Nephron (organoid): ENCODE data around the gene EMP1.

Experiments
- H3K27ac Mint-ChIP-seq, 3 experiments: 2 replicates each; pipeline ENCODE4 v1.8.0; 2020; ENCODE audit warnings: mixed read lengths in 3 of 3, mild to moderate bottlenecking in 2 of 3, moderate library complexity in 1 of 3
- H3K27me3 Mint-ChIP-seq: 2 replicates; pipeline ENCODE4 v1.8.0; 2021; ENCODE audit warnings: low read depth, mild to moderate bottlenecking, moderate library complexity, mixed read lengths
- H3K36me3 Mint-ChIP-seq: 2 replicates; pipeline ENCODE4 v1.8.0; 2020; ENCODE audit warnings: low read depth, mixed read lengths
- H3K4me1 Mint-ChIP-seq: 2 replicates; pipeline ENCODE4 v1.8.0; 2020; ENCODE audit warnings: mixed read lengths
- H3K4me3 Mint-ChIP-seq, 3 experiments: 2 replicates each; pipeline ENCODE4 v1.8.0; 2020; ENCODE audit warnings: mild to moderate bottlenecking in 3 of 3, mixed read lengths in 3 of 3, moderate library complexity in 2 of 3
- H3K9me3 Mint-ChIP-seq: 2 replicates; pipeline ENCODE4 v1.8.0; 2020; ENCODE audit warnings: mixed read lengths
- CTCF ChIP-seq, 3 experiments: fragments of 200-600 bp; sonication (generic); IDR thresholded peaks; one replicate each; pipeline ENCODE4 v1.5.0; 2021; ENCODE audit warnings: antibody characterized with exemption in 3 of 3; ENCODE audit not compliant: unreplicated experiment in 3 of 3

EMP1 gene

GRCh38 chr12:13251521-13251920 lies 55.0 kb downstream of the EMP1 start:
- peaks cover 22% of the 10 kb centered on the region for H3K4me1 Mint-ChIP-seq
- no peak for TF ChIP-seq CTCF (IDR thresholded peaks at IDR 0.05; ENCODE audit: unreplicated experiment in 3 of 3)
- H3K27me3 Mint-ChIP-seq: no peaks in the 10 kb centered on the region
- no peak overlapping the region for H3K27ac Mint-ChIP-seq
- no peak overlapping the region for H3K4me3 Mint-ChIP-seq
- no peaks in the 10 kb centered on the region for H3K9me3 Mint-ChIP-seq
- no peaks in the 10 kb centered on the region for H3K36me3 Mint-ChIP-seq

GRCh38 chr12:13252024-13252423 lies 55.5 kb downstream of the EMP1 start:
- no peak overlapping the region for H3K4me3 Mint-ChIP-seq
- no peaks in the 10 kb centered on the region for H3K9me3 Mint-ChIP-seq
- H3K27me3 Mint-ChIP-seq: peaks cover 3% of the 10 kb centered on the region
- no peaks in the 10 kb centered on the region for H3K36me3 Mint-ChIP-seq
- H3K4me1 Mint-ChIP-seq: peaks cover 27% of the 10 kb centered on the region
- TF ChIP-seq CTCF (IDR thresholded peaks at IDR 0.05; ENCODE audit: unreplicated experiment in 3 of 3): no peak
- H3K27ac Mint-ChIP-seq: no peak overlapping the region

GRCh38 chr12:13252616-13253015 lies 56.1 kb downstream of the EMP1 start:
- Mint-ChIP-seq H3K4me3 (no peak overlapping the region), H3K27me3 (peaks cover 3% of the 10 kb centered on the region), H3K27ac (no peak overlapping the region), H3K36me3 (no peaks in the 10 kb centered on the region), H3K9me3 (no peaks in the 10 kb centered on the region), H3K4me1 (peaks cover 33% of the 10 kb centered on the region)
- no peak for TF ChIP-seq CTCF (IDR thresholded peaks at IDR 0.05; ENCODE audit: unreplicated experiment in 3 of 3)

- Mint-ChIP-seq H3K4me1 (peaks cover 47% of the 10 kb centered on the region), H3K27ac (peak overlapping the region in 1 of 3 experiments; percentile 5), H3K9me3 (no peaks in the 10 kb centered on the region), H3K4me3 (no peak overlapping the region), H3K27me3 (peaks cover 3% of the 10 kb centered on the region), H3K36me3 (no peaks in the 10 kb centered on the region)
- TF ChIP-seq CTCF (IDR thresholded peaks at IDR 0.05; ENCODE audit: unreplicated experiment in 3 of 3): no peak
These were observed 57.6 kb downstream of the EMP1 start for GRCh38 chr12:13253966-13254760.

- peak; percentile 98 to 99 (median 98) for TF ChIP-seq CTCF (IDR thresholded peaks at IDR 0.05; ENCODE audit: unreplicated experiment in 3 of 3)
- Mint-ChIP-seq H3K27ac (peak overlapping the region; percentile 67 to 82 (median 75)), H3K4me3 (peak overlapping the region; percentile 72 to 80 (median 73)), H3K27me3 (peaks cover 3% of the 10 kb centered on the region), H3K36me3 (no peaks in the 10 kb centered on the region), H3K4me1 (peaks cover 47% of the 10 kb centered on the region), H3K9me3 (no peaks in the 10 kb centered on the region)
These were observed 59.5 kb downstream of the EMP1 start for GRCh38 chr12:13255792-13256691.
